ENCODE results near the gene TRIM36. TPM values are rescaled to one million over a fixed set of nuclear protein-coding genes. Genes with fewer than 3 reads are reported as not detected.

TRIM36 gene
- total and polyA plus RNA-seq, 10 of the 15 experiments (the other 5 are each of a cell fraction or from before 2014, with no cell fraction given), result 0.01 to 0.09 (median 0.07) TPM; not detected in 6

GRCh38 chr5:115179394-115180164 is 9.9 kb upstream of the TRIM36 start:
- Histone ChIP-seq H3K36me3 (ENCODE audit: control insufficient read depth in 2 of 2, insufficient read depth in 2 of 2, low read length in 1 of 2) (no peaks in the 10 kb centered on the region), H3K4me1 (ENCODE audit: control insufficient read depth, insufficient read depth, low read length) (no peaks in the 10 kb centered on the region), H2AFZ (ENCODE audit: control insufficient read depth, low read depth, low read length) (peak overlapping the region; percentile 39; the same call in 1 of the 2 replicates), H4K20me1 (ENCODE audit: control insufficient read depth, insufficient read depth) (no peaks in the 10 kb centered on the region), H3K9me3 (replicated peaks; ENCODE audit: control insufficient read depth, insufficient read depth, low read length) (no peaks in the 10 kb centered on the region; the same call in 1 of the 3 replicates), H3K27ac (ENCODE audit: control insufficient read depth, insufficient read depth) (no peak overlapping the region), H3K9ac (ENCODE audit: control insufficient read depth, insufficient read depth, low read length) (no peak overlapping the region), H3K4me2 (ENCODE audit: control insufficient read depth, insufficient read depth) (peak overlapping the region; percentile 86), H3K79me2 (ENCODE audit: control insufficient read depth, insufficient read depth, low read length) (no peaks in the 10 kb centered on the region), H3K27me3 (replicated peaks in 1 of 2; ENCODE audit: control insufficient read depth in 2 of 2, insufficient read depth in 2 of 2, low read length in 1 of 2) (peaks cover 18 to 30% of the 10 kb centered on the region in 2 experiments), H3K4me3 (peak overlapping the region; percentile 70)
- intact Hi-C loops (cut with micrococcal nuclease; ENCODE audit: unreplicated experiment) (loop anchor here (10.0 kb wide), 1 partner anchor 815 kb away; the partner anchor contains the start of gene KCNN2), in situ Hi-C loops (cut with MboI) (no loop called here)
- no peak for TF ChIP-seq MYB (IDR thresholded peaks at IDR 0.05; ENCODE audit: borderline replicate concordance, low read depth, low read length)
- TF ChIP-seq SUZ12 (IDR thresholded peaks at IDR 0.05; ENCODE audit: unreplicated experiment), result peak; percentile 76
- CTCF ChIA-PET, result interaction anchor here (0.6 to 1.2 kb wide), 2 partner anchors 52 to 178 kb away, joined by 3 to 4 read pairs; no protein-coding TSS in a partner anchor
- SMC1A ChIA-PET (ENCODE audit: uncharacterized antibody, unreplicated experiment), result no interaction called here
- POLR2A ChIA-PET, result no interaction called here
- no peak for DNase-seq (ENCODE audit: low read depth, low spot score)
- no peak for FAIRE-seq
- 17% methylated on average over 55 of the region's 56 CpGs for WGBS (ENCODE audit: insufficient coverage, insufficient replicate concordance, low lambda C conversion rate, missing lambda C conversion rate)
- peak; percentile 56 for ATAC-seq
- RAD21 ChIA-PET (ENCODE audit: unreplicated experiment), result no interaction called here
- BruUV-seq (replicated peaks), result no TSS peak

- 44% methylated on average over 30 of the region's 30 CpGs for WGBS (ENCODE audit: insufficient coverage, insufficient replicate concordance, low lambda C conversion rate, missing lambda C conversion rate)
- no peak for TF ChIP-seq POLR2AphosphoS5 (IDR thresholded peaks at IDR 0.05; ENCODE audit: low read length)
- no peak for TF ChIP-seq HDAC2 (IDR thresholded peaks at IDR 0.05)
- no peak for TF ChIP-seq IRF3 (IDR thresholded peaks at IDR 0.05)
- no peak for TF ChIP-seq MEF2A (IDR thresholded peaks at IDR 0.05; ENCODE audit: insufficient read depth, low read depth, low read length)
- no peak for TF ChIP-seq WRNIP1 (IDR thresholded peaks at IDR 0.05; ENCODE audit: borderline replicate concordance, low read depth, low read length)
- no peak for TF ChIP-seq GATAD2B (conservative IDR thresholded peaks at IDR 0.05; ENCODE audit: low read depth)
- no peak for TF ChIP-seq CBFB (IDR thresholded peaks at IDR 0.05; ENCODE audit: low read depth)
- no peak for TF ChIP-seq TARDBP (IDR thresholded peaks at IDR 0.05; ENCODE audit: borderline replicate concordance)
- no peak for TF ChIP-seq SMC3 (IDR thresholded peaks at IDR 0.05; ENCODE audit: borderline replicate concordance, low read length)
- no peak for TF ChIP-seq PAX8 (IDR thresholded peaks at IDR 0.05)
- no peak for TF ChIP-seq SMAD1 (IDR thresholded peaks at IDR 0.05; ENCODE audit: low read depth, partially characterized antibody)
- no peak for TF ChIP-seq EED (IDR thresholded peaks at IDR 0.05; ENCODE audit: low read depth)
- TF ChIP-seq FOXK2 (IDR thresholded peaks at IDR 0.05), result no peak
- TF ChIP-seq PKNOX1 (IDR thresholded peaks at IDR 0.05), result no peak
- no peak for TF ChIP-seq KLF5 (IDR thresholded peaks at IDR 0.05; ENCODE audit: partially characterized antibody)
Observed at GRCh38 chr5:115179030-115179393, 9.3 kb upstream of the TRIM36 start.

More at GRCh38 chr5:115179030-115179393, 9.3 kb upstream of the TRIM36 start:
- no peak for FAIRE-seq
- Histone ChIP-seq H3K4me2 (ENCODE audit: control insufficient read depth, insufficient read depth) (peak overlapping the region; percentile 86), H3K27me3 (replicated peaks in 1 of 2; ENCODE audit: control insufficient read depth in 2 of 2, insufficient read depth in 2 of 2, low read length in 1 of 2) (peaks cover 18 to 30% of the 10 kb centered on the region in 2 experiments), H4K20me1 (ENCODE audit: control insufficient read depth, insufficient read depth) (no peaks in the 10 kb centered on the region), H2AFZ (ENCODE audit: control insufficient read depth, low read depth, low read length) (no peak overlapping the region), H3K79me2 (ENCODE audit: control insufficient read depth, insufficient read depth, low read length) (no peaks in the 10 kb centered on the region), H3K9me3 (replicated peaks; ENCODE audit: control insufficient read depth, insufficient read depth, low read length) (no peaks in the 10 kb centered on the region; the same call in 1 of the 3 replicates), H3K9ac (ENCODE audit: control insufficient read depth, insufficient read depth, low read length) (no peak overlapping the region), H3K4me3 (no peak overlapping the region), H3K4me1 (ENCODE audit: control insufficient read depth, insufficient read depth, low read length) (no peaks in the 10 kb centered on the region), H3K27ac (ENCODE audit: control insufficient read depth, insufficient read depth) (no peak overlapping the region), H3K36me3 (ENCODE audit: control insufficient read depth in 2 of 2, insufficient read depth in 2 of 2, low read length in 1 of 2) (no peaks in the 10 kb centered on the region)
- ATAC-seq, result no peak; the same call in 2 of the 3 replicates
- intact Hi-C loops (cut with micrococcal nuclease; ENCODE audit: unreplicated experiment), result loop anchor here (10.0 kb wide), 1 partner anchor 814 kb away; the partner anchor contains the start of gene KCNN2
- in situ Hi-C loops (cut with MboI), result no loop called here
- POLR2A ChIA-PET, result no interaction called here
- SMC1A ChIA-PET (ENCODE audit: uncharacterized antibody, unreplicated experiment), result no interaction called here
- BruUV-seq (replicated peaks), result no TSS peak
- CTCF ChIA-PET, result interaction anchor here (0.6 kb wide), 1 partner anchor 178 kb away, joined by 3 read pairs; no protein-coding TSS in a partner anchor
- RAD21 ChIA-PET (ENCODE audit: unreplicated experiment), result no interaction called here
- DNase-seq (ENCODE audit: low read depth, low spot score), result no peak

Measured in GM12878 (cell line).